SK-N-SH (cell line): ENCODE measurements around the gene KLC1. TPM values are rescaled to one million over a fixed set of nuclear protein-coding genes. Genes with fewer than 3 reads are reported as not detected.

Experiments used
- CTCF ChIA-PET: fragments of 300-600, 350-600 bp; formaldehyde crosslinking; extraction: SDS; loops from one replicate; lab custom pipeline; 2021; lab: Yijun Ruan, JAX
- POLR2A ChIA-PET: fragments of 350-600 bp; sonication (Branson Sonifier 250); formaldehyde crosslinking; extraction: SDS; loops from one replicate; lab custom pipeline; 2020; ENCODE audit warnings: antibody characterized with exemption, inconsistent platforms; lab: Yijun Ruan, JAX
- DNase-seq: peaks from one replicate; pipeline ENCODE4 v3.0.0; 2012
- H2AFZ ChIP-seq: fragments of 200-600 bp; sonication (generic); 2 replicates; pipeline ENCODE4 v1.8.1; 2016; ENCODE audit warnings: antibody characterized with exemption, mild to moderate bottlenecking, low read depth
- H3F3A ChIP-seq: fragments of 200-600 bp; sonication (generic); replicated peaks from 2 replicates; pipeline ENCODE3; 2016; ENCODE audit warnings: antibody characterized with exemption, mild to moderate bottlenecking; ENCODE audit not compliant: insufficient read depth
- H3K27ac ChIP-seq, 2 experiments: fragments of 200-500 bp in 1 of 2; fragments of 200-600 bp in 1 of 2; sonication (Bioruptor generic) in 1 of 2; sonication (generic), shearing (Covaris generic) in 1 of 2; 2 replicates each; pipeline versions ENCODE4 v1.5.1 to v1.6.1; 2014 to 2016; ENCODE audit warnings: low read depth in 2 of 2, inconsistent platforms in 1 of 2, low read length in 1 of 2, mild to moderate bottlenecking in 1 of 2, mixed read lengths in 1 of 2
- H3K27me3 ChIP-seq: fragments of 200-600 bp; sonication (generic), shearing (Covaris generic); 2 replicates; pipeline ENCODE4 v1.6.1; 2016; ENCODE audit warnings: mixed run types; ENCODE audit not compliant: insufficient read depth
- H3K36me3 ChIP-seq, 2 experiments: fragments of 200-500 bp in 1 of 2; fragments of 200-600 bp in 1 of 2; sonication (Bioruptor generic) in 1 of 2; sonication (generic) in 1 of 2; replicated peaks in 1 of 2; 2 replicates each; pipeline versions ENCODE3 to v1.5.1; 2014 to 2016; ENCODE audit warnings: low read length in 1 of 2, mild to moderate bottlenecking in 1 of 2; ENCODE audit not compliant: insufficient read depth in 2 of 2, control insufficient read depth in 1 of 2
- H3K4me1 ChIP-seq, 2 experiments: fragments of 200-500 bp in 1 of 2; fragments of 200-600 bp in 1 of 2; sonication (Bioruptor generic) in 1 of 2; sonication (generic), shearing (Covaris generic) in 1 of 2; 2 replicates each; pipeline versions ENCODE4 v1.5.1 to v1.6.1; 2014 to 2016; ENCODE audit warnings: low read depth in 1 of 2, low read length in 1 of 2, mixed run types in 1 of 2; ENCODE audit not compliant: insufficient read depth in 2 of 2, control insufficient read depth in 1 of 2
- H3K4me2 ChIP-seq: fragments of 200-600 bp; sonication (generic), shearing (Covaris generic); 2 replicates; pipeline ENCODE4 v1.6.1; 2017; ENCODE audit warnings: mixed run types
- H3K4me3 ChIP-seq, 2 experiments: fragments of 200-500 bp in 1 of 2; fragments of 200-600 bp in 1 of 2; sonication (Bioruptor generic) in 1 of 2; sonication (generic), shearing (Covaris generic) in 1 of 2; 2 replicates each; pipeline versions ENCODE4 v1.5.1 to v1.8.1; 2014 to 2016; ENCODE audit warnings: low read depth in 2 of 2, inconsistent platforms in 1 of 2, low read length in 1 of 2, mild to moderate bottlenecking in 1 of 2, mixed read lengths in 1 of 2, moderate library complexity in 1 of 2
- H3K79me2 ChIP-seq: fragments of 200-600 bp; sonication (generic); 2 replicates; pipeline ENCODE4 v1.8.1; 2017; ENCODE audit warnings: mild to moderate bottlenecking; ENCODE audit not compliant: insufficient read depth
- H3K9ac ChIP-seq: fragments of 200-600 bp; sonication (generic); 2 replicates; pipeline ENCODE4 v1.6.1; 2017; ENCODE audit warnings: mixed run types
- H3K9me2 ChIP-seq: fragments of 200-600 bp; sonication (generic); 2 replicates; pipeline ENCODE4 v1.6.1; 2017; ENCODE audit warnings: mixed run types
- H3K9me3 ChIP-seq: fragments of 200-600 bp; sonication (generic); 2 replicates; pipeline ENCODE4 v1.6.1; 2017; ENCODE audit warnings: mixed run types, mild to moderate bottlenecking, moderate library complexity
- H4K20me1 ChIP-seq: fragments of 200-600 bp; sonication (generic); 2 replicates; pipeline ENCODE4 v1.6.1; 2017; ENCODE audit warnings: mild to moderate bottlenecking, mixed run types; ENCODE audit not compliant: insufficient read depth
- CHD2 ChIP-seq: fragments of 150-350 bp; IDR thresholded peaks from 2 replicates; pipeline ENCODE4 v1.6.1; 2018; ENCODE audit warnings: low read length; ENCODE audit not compliant: partially characterized antibody
- ELF1 ChIP-seq: IDR thresholded peaks from 2 replicates; pipeline ENCODE4 v1.4.0; 2012
- EP300 ChIP-seq, 2 experiments: IDR thresholded peaks; 2 replicates each; pipeline versions ENCODE4 v1.4.0 to v1.6.1; 2012; ENCODE audit warnings: borderline replicate concordance in 1 of 2, low read depth in 1 of 2, low read length in 1 of 2
- EZH2phosphoT487 ChIP-seq: fragments of 200-600 bp; sonication (generic); IDR thresholded peaks from 2 replicates; pipeline ENCODE4 v1.6.1; 2017; ENCODE audit warnings: low read depth, mixed run types, mild to moderate bottlenecking, antibody characterized with exemption, moderate library complexity, borderline replicate concordance
- FOSL2 ChIP-seq: IDR thresholded peaks from 2 replicates; pipeline ENCODE4 v1.4.0; 2012; ENCODE audit warnings: low read depth, mild to moderate bottlenecking, moderate library complexity, borderline replicate concordance
- FOXJ3 ChIP-seq: sonication (generic); formaldehyde crosslinking; IDR thresholded peaks from 2 replicates; pipeline ENCODE4 v1.5.1; 2020; ENCODE audit warnings: mild to moderate bottlenecking, missing genetic modification reagents
- FOXM1 ChIP-seq: IDR thresholded peaks from 2 replicates; pipeline ENCODE4 v1.4.0; 2012; ENCODE audit warnings: low read depth, mild to moderate bottlenecking
- GATA2 ChIP-seq: sonication (generic); formaldehyde crosslinking; IDR thresholded peaks from 2 replicates; pipeline ENCODE4 v1.5.0; 2020; ENCODE audit warnings: mild to moderate bottlenecking, missing genetic modification reagents
- JUND ChIP-seq: IDR thresholded peaks from 2 replicates; pipeline ENCODE4 v1.4.0; 2012
- MEF2A ChIP-seq: IDR thresholded peaks from 2 replicates; pipeline ENCODE4 v1.4.0; 2012; ENCODE audit warnings: low read depth, borderline replicate concordance
- MXI1 ChIP-seq: IDR thresholded peaks from 2 replicates; pipeline ENCODE4 v1.6.1; 2012; ENCODE audit warnings: mild to moderate bottlenecking, low read depth, low read length, improper control_type of control experiment
- NRF1 ChIP-seq: IDR thresholded peaks from 2 replicates; pipeline ENCODE4 v1.6.1; 2012; ENCODE audit warnings: low read depth, mild to moderate bottlenecking, low read length
- POLR2AphosphoS5 ChIP-seq: IDR thresholded peaks from 2 replicates; pipeline ENCODE4 v1.6.1; 2012; ENCODE audit warnings: low read depth, low read length
- RAD21 ChIP-seq: IDR thresholded peaks from 2 replicates; pipeline ENCODE4 v1.6.1; 2012; ENCODE audit warnings: mild to moderate bottlenecking, low read length
- TCF12 ChIP-seq: IDR thresholded peaks from 2 replicates; pipeline ENCODE4 v1.4.0; 2012
- TEAD4 ChIP-seq: IDR thresholded peaks from 2 replicates; pipeline ENCODE4 v1.4.0; 2012; ENCODE audit warnings: mild to moderate bottlenecking, borderline replicate concordance; ENCODE audit not compliant: insufficient read depth
- YY1 ChIP-seq: IDR thresholded peaks from 2 replicates; pipeline ENCODE4 v1.4.0; 2012; ENCODE audit warnings: low read depth, mild to moderate bottlenecking
- WGBS: methylation state at CpG from one replicate; pipeline ENCODE4 v1.1.6; 2017; ENCODE audit warnings: low lambda C conversion rate; 5-methylcytosine and 5-hydroxymethylcytosine counted together
- polyA plus RNA-seq, 3 experiments: library from polyadenylated mRNA; depleted of rRNA; stranded (reverse); fragments of >200 nt; gene quantifications; 2 replicates each; pipeline ENCODE4 v1.2.3, GENCODE V29; 2012
- TF ChIP-seq, protein P1 (sequence below): fragments of 200-600 bp; sonication (generic); IDR thresholded peaks from 2 replicates; pipeline ENCODE4 v1.6.1; 2017; ENCODE audit warnings: antibody characterized with exemption, mild to moderate bottlenecking, moderate library complexity
- TF ChIP-seq, protein P2 (sequence below): fragments of 150-350 bp; IDR thresholded peaks from 2 replicates; pipeline ENCODE4 v1.6.1; 2017; ENCODE audit warnings: antibody characterized with exemption, low read length, low read depth, borderline replicate concordance
- TF ChIP-seq, protein P3 (sequence below): IDR thresholded peaks from 2 replicates; pipeline ENCODE4 v1.4.0; 2012; ENCODE audit warnings: low read depth, borderline replicate concordance

KLC1 gene
- polyA plus RNA-seq, 1 of the 3 experiments (the other 2 are of a cell fraction), result 308 TPM

GRCh38 chr14:103740991-103741689 lies 112.1 kb downstream of the KLC1 start:
- Histone ChIP-seq H3K4me3 (no peak overlapping the region), H3K4me2 (no peak overlapping the region), H3K79me2 (no peaks in the 10 kb centered on the region), H3K9me2 (no peaks in the 10 kb centered on the region), H2AFZ (no peak overlapping the region), H4K20me1 (no peaks in the 10 kb centered on the region), H3K9me3 (no peaks in the 10 kb centered on the region), H3K9ac (no peak overlapping the region), H3K27ac (no peak overlapping the region), H3F3A (no peaks in the 10 kb centered on the region), H3K4me1 (no peaks in the 10 kb centered on the region; a peak in 1 of 4 replicates), H3K36me3 (peaks cover 0 to 25% of the 10 kb centered on the region in 2 experiments), H3K27me3 (no peaks in the 10 kb centered on the region)
- DNase-seq, result no peak
- TF ChIP-seq FOXM1, result no peak
- no peak for TF ChIP-seq EZH2phosphoT487
- no peak for TF ChIP-seq FOXJ3 (CRISPR knock-in tag)
- TF ChIP-seq TCF12, result no peak
- TF ChIP-seq, protein P1, sequence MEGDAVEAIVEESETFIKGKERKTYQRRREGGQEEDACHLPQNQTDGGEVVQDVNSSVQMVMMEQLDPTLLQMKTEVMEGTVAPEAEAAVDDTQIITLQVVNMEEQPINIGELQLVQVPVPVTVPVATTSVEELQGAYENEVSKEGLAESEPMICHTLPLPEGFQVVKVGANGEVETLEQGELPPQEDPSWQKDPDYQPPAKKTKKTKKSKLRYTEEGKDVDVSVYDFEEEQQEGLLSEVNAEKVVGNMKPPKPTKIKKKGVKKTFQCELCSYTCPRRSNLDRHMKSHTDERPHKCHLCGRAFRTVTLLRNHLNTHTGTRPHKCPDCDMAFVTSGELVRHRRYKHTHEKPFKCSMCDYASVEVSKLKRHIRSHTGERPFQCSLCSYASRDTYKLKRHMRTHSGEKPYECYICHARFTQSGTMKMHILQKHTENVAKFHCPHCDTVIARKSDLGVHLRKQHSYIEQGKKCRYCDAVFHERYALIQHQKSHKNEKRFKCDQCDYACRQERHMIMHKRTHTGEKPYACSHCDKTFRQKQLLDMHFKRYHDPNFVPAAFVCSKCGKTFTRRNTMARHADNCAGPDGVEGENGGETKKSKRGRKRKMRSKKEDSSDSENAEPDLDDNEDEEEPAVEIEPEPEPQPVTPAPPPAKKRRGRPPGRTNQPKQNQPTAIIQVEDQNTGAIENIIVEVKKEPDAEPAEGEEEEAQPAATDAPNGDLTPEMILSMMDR, result no peak
- no peak for TF ChIP-seq JUND
- no peak for TF ChIP-seq EP300 (IDR thresholded peaks at IDR 0.05; ENCODE audit: borderline replicate concordance in 1 of 2, low read depth in 1 of 2, low read length in 1 of 2)
- TF ChIP-seq FOSL2, result no peak
- TF ChIP-seq, protein P2, sequence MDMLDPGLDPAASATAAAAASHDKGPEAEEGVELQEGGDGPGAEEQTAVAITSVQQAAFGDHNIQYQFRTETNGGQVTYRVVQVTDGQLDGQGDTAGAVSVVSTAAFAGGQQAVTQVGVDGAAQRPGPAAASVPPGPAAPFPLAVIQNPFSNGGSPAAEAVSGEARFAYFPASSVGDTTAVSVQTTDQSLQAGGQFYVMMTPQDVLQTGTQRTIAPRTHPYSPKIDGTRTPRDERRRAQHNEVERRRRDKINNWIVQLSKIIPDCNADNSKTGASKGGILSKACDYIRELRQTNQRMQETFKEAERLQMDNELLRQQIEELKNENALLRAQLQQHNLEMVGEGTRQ, result no peak
- TF ChIP-seq ELF1, result no peak
- TF ChIP-seq RAD21, result no peak
- no peak for TF ChIP-seq YY1
- no peak for TF ChIP-seq MXI1
- ChIA-PET CTCF (interaction anchor here (0.8 to 1.2 kb wide), 2 partner anchors 19 to 21 kb away, joined by 3 read pairs; no protein-coding TSS in a partner anchor), POLR2A (no interaction called here)
- WGBS, result 94% methylated on average over 14 of the region's 14 CpGs

- POLR2A ChIA-PET, result no interaction called here
- TF ChIP-seq POLR2AphosphoS5 (no peak), NRF1 (no peak), MEF2A (no peak), EZH2phosphoT487 (no peak), GATA2 (CRISPR knock-in tag) (no peak), FOXJ3 (CRISPR knock-in tag) (no peak), CHD2 (no peak), ELF1 (no peak), MXI1 (no peak), FOSL2 (no peak), RAD21 (no peak), TEAD4 (no peak), FOXM1 (no peak), EP300 (IDR thresholded peaks at IDR 0.05; ENCODE audit: borderline replicate concordance in 1 of 2, low read depth in 1 of 2, low read length in 1 of 2) (no peak), TCF12 (no peak)
- TF ChIP-seq, protein P3, sequence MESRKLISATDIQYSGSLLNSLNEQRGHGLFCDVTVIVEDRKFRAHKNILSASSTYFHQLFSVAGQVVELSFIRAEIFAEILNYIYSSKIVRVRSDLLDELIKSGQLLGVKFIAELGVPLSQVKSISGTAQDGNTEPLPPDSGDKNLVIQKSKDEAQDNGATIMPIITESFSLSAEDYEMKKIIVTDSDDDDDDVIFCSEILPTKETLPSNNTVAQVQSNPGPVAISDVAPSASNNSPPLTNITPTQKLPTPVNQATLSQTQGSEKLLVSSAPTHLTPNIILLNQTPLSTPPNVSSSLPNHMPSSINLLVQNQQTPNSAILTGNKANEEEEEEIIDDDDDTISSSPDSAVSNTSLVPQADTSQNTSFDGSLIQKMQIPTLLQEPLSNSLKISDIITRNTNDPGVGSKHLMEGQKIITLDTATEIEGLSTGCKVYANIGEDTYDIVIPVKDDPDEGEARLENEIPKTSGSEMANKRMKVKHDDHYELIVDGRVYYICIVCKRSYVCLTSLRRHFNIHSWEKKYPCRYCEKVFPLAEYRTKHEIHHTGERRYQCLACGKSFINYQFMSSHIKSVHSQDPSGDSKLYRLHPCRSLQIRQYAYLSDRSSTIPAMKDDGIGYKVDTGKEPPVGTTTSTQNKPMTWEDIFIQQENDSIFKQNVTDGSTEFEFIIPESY, result no peak
- TF ChIP-seq, protein P1, result no peak
Observed at GRCh38 chr14:103741876-103742275, 112.9 kb downstream of the KLC1 start.

More at GRCh38 chr14:103741876-103742275, 112.9 kb downstream of the KLC1 start:
- no peak for DNase-seq
- 100% methylated on average over 1 of the region's 9 CpGs for WGBS
- Histone ChIP-seq H3K79me2 (no peaks in the 10 kb centered on the region), H4K20me1 (no peaks in the 10 kb centered on the region), H3K9me3 (no peaks in the 10 kb centered on the region), H3K9ac (no peak overlapping the region), H3K36me3 (peaks cover 0 to 25% of the 10 kb centered on the region in 2 experiments), H3F3A (no peaks in the 10 kb centered on the region), H3K27me3 (no peaks in the 10 kb centered on the region), H3K4me1 (no peaks in the 10 kb centered on the region; a peak in 1 of 4 replicates), H2AFZ (no peak overlapping the region), H3K9me2 (no peaks in the 10 kb centered on the region), H3K27ac (no peak overlapping the region), H3K4me3 (no peak overlapping the region), H3K4me2 (no peak overlapping the region)
- CTCF ChIA-PET, result interaction anchor here (0.8 kb wide), 1 partner anchor 18 kb away, joined by 3 read pairs; no protein-coding TSS in a partner anchor
